Fibroblast of pulmonary artery (primary cell): Measurements from ENCODE around the gene NR3C2.

Experiments used
- DNase-seq: peaks from one replicate; pipeline ENCODE4 v3.0.0-alpha.2; 2010; ENCODE audit warnings: low read depth
- H3K4me3 ChIP-seq: replicated peaks from 2 replicates; pipeline ENCODE4 v1.5.1; 2011; ENCODE audit warnings: low read depth, mild to moderate bottlenecking, control low read depth, low read length, moderate library complexity
- TF ChIP-seq, protein P1 (sequence below): IDR thresholded peaks from 2 replicates; pipeline ENCODE4 v1.5.1; 2011; ENCODE audit warnings: mild to moderate bottlenecking, control low read depth, low read length, inconsistent platforms; ENCODE audit errors: missing control alignments

The NR3C2 gene

DNA sequence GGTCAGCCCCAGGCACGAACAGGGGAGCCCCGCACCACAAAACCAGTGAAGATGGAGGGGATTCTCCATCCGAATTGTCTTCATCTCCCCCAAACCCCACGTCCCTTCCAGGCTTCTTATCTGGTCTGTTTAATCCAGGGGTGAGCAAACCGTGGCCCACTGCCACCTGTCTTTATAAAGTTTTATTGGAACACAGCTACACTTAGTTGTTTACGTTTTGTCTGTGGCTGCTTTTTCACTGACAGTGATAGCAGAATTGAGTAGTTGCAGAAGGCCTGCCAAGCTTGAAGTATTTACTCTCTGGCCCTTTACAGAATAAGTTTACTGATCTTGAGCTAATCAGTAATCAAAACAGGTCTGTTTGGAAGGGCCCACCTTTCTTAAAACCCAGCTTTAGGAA lies 386.4 kb downstream of the NR3C2 start:
- DNase-seq = no peak
- TF ChIP-seq, protein P1, sequence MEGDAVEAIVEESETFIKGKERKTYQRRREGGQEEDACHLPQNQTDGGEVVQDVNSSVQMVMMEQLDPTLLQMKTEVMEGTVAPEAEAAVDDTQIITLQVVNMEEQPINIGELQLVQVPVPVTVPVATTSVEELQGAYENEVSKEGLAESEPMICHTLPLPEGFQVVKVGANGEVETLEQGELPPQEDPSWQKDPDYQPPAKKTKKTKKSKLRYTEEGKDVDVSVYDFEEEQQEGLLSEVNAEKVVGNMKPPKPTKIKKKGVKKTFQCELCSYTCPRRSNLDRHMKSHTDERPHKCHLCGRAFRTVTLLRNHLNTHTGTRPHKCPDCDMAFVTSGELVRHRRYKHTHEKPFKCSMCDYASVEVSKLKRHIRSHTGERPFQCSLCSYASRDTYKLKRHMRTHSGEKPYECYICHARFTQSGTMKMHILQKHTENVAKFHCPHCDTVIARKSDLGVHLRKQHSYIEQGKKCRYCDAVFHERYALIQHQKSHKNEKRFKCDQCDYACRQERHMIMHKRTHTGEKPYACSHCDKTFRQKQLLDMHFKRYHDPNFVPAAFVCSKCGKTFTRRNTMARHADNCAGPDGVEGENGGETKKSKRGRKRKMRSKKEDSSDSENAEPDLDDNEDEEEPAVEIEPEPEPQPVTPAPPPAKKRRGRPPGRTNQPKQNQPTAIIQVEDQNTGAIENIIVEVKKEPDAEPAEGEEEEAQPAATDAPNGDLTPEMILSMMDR = no peak
- no peak overlapping the region for H3K4me3 ChIP-seq

DNA sequence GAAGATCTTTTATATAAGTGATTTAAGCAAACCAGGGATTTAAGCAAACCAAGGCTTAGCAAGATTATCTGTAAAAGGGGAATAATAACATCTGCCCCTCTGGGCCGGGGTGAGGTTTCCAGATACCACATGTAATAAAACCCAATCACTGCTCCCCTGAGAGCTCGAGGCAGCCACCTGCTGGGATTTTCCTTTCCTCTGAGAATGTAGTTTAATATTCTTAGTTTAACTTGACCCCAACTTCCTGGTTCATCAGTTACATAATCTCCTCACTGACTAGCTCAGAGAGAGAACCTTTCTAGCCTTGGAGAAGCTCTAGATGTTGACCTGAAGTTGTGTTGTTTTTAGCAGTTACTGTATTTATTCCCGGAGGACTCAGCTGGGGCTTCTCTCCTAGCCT lies 387.9 kb downstream of the NR3C2 start:
- TF ChIP-seq, protein P1 = no peak
- H3K4me3 ChIP-seq = no peak overlapping the region
- DNase-seq = no peak

DNA sequence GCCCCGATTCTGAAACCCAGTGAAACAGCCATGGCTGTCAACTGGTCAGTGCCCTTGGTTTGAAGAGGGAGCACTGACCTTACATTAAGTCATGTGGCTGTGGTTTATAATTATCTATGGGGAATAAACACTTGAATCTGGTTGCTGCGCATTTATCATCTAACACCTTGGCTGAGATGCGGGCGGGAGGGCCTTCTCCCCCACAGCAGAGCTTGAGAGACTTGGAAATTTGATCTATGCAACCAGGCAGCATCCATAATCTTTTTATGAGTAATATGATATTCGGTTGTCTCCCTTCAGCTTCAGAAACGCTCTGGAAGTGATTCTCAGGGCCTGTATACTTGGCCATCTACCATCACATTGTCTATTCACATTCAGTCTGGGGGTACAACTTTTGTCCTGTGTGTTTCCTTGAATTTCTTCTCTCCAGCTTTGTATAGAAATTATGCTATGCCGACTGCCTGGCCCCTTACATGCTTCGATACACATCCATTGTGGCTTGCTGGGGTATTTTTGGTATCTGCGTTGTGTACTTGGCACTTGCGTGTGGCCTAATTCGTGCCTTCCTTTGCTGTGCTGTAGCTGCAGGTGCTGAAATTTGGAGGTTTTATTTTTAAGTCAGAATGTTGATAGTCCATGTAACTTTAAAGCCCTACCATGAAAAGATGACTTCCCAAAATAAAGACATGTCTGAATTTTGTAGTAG lies 388.8 kb downstream of the NR3C2 start:
- no peak overlapping the region for H3K4me3 ChIP-seq
- DNase-seq = no peak
- TF ChIP-seq, protein P1 = no peak

DNA sequence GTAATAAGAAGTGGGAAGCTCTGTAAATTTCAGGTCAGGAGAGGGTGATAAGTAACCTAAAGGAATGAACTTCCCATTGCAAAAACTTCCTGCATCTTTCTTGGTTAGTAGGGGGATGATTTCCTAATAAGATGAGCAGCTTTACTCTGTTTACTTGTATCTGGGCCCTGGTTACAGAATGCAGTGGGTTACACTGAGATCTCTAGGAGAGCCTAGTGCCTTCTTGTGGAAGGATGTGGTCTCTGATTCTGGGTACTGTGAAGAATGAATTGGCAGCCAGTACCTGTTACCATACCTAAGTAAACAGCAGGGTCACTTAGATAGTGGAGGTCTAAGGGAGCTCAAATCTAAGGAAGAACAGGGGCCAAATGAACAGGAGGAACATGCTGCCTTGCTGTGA lies 389.8 kb downstream of the NR3C2 start:
- H3K4me3 ChIP-seq = no peak overlapping the region
- TF ChIP-seq, protein P1 = no peak
- peak; percentile 35 for DNase-seq

DNA sequence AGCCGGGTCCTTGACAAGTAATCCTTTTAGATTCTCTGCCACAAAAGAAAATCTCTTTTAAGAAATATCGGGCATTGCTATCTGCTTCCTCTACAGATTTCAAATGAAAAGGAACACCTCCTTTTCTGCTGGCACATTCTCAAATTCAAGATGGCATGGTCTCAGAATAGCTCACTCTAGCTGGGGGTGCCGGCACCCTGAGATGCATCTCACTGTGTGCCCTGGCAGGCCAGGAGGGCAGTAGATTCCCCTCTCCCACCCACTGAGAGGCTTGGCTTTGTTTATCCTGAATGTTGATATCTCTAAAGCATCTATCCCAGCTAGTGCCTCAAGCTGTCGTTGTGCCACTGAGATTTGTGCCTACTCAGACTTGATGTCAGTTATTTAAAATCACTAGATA lies 390.8 kb downstream of the NR3C2 start:
- TF ChIP-seq, protein P1 = no peak
- no peak overlapping the region for H3K4me3 ChIP-seq
- no peak for DNase-seq

DNA sequence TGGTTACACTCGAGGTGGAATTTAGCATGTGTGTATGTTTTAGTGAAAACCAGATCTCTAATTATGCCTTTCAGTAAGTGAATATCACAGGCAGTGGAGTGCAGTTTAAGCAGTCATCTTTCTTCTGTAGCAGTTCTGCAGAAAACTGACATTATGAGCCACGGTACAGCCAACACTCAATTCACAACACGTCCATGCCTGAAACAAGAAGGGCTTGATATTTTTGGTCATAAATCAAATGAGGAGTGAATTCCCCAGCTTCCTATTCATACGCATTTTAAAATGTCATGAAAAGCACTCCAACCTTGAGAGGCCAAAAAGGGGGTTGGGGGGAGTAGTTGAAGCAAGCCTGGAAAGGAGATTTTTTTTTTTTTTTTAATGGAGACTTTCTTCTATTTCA lies 393.6 kb downstream of the NR3C2 start:
- TF ChIP-seq, protein P1 = no peak
- no peak overlapping the region for H3K4me3 ChIP-seq
- no peak for DNase-seq

DNA sequence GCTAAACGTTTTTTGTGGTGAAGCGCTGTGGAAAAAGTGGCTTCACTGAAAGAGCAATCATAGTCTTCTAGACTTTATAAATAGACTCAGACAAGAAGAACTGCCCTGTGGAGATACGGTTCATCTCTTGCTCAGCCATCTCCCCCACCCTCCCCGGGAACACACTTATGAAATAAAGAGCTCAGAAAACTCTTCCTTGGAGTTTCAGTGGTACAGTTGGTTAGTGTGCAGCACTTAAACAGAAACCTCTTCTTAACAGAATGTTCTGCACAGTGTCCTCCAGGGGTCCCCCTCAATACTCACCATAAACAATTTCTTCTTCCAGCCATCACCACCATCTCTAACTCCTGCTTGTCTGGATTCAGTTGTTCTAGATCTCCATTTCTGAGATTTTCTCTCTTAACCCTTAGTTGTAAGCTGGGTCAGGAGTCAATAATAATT lies 397.3 kb downstream of the NR3C2 start:
- H3K4me3 ChIP-seq = no peak overlapping the region
- TF ChIP-seq, protein P1 = peak; percentile 8
- no peak for DNase-seq
